GM21423 (cell line): Measurements from ENCODE around the gene FFAR4.

Experiments
- ATAC-seq: cut with Tn5 transposase; IDR thresholded peaks from one replicate; pipeline ENCODE4 v1.9.1; 2021; ENCODE audit warnings: mild to moderate bottlenecking, moderate library complexity; ENCODE audit not compliant: unreplicated experiment

Gene FFAR4

DNA sequence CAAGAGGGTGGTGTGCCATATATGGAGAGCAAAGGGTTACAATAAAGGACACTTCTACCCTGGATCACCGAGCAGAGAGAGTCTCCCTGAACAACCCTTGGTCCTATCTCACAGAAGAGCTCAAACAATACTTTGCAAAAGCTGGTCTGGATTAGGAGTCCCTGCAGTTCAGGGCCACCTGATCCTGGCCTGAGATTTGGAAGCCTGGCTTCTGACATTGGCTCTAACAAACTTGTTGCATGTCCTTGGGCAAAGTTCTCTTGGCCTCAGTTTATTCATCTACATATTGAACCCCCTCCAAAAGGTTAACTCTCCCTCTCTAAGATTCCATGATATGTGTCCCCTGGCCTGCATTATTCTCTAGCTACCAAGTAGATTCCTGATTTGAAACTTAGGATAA, 32.9 kb downstream of the FFAR4 start:
- no peak for ATAC-seq

DNA sequence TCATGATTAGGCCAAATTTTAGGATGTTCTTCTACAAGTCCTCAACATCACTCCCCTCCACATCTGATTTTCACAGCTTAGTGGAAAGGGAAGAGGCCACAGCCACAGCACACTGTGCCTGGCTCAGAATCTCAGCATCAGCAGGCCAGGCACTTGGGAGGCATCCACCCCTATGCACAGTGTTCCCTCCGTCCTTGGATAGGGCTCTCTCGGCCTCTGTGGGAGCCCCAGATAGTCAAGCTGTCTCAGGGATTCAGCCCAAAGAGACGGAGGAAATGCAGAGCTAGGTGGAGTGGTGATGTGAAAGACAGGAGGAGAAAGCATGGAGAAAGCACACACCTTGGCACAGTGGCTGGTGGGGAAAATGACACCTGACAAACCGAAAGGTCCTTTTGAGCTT, 33.3 kb downstream of the FFAR4 start:
- ATAC-seq: no peak

DNA sequence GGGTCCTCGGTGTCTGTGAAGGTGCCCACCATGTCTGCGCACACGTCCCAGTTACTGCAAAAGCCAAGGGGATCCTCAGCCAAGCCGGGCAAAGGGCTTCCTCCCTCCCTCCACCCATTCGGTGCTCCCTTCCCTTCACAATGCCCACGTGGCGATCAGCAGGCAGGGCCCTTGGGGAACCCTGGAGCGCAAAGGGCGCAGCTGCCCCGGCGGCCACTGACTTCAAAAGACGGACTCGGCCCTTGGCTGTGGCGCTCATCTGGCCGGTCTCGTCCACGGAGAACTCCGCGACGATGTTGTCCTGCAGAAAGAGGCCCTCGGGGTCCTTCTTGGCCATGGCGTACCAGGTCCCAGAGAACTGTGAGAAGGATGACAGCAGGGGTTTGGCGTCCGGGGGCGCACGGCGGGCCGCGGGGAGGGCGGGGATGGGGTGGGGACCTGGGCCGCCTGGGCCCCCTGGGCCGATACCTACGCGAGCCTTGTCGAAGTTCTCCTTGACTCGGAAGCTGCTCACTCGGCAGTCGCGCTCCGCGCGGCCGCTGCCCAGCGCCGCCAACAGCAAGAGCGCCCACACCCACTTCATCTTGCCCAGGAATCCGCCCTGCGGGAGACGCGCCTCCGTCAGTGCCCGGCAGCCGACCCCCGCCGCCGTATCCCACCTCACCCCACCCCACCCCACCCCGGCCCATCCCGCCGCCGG, 34.1 kb downstream of the FFAR4 start:
- ATAC-seq: no peak

DNA sequence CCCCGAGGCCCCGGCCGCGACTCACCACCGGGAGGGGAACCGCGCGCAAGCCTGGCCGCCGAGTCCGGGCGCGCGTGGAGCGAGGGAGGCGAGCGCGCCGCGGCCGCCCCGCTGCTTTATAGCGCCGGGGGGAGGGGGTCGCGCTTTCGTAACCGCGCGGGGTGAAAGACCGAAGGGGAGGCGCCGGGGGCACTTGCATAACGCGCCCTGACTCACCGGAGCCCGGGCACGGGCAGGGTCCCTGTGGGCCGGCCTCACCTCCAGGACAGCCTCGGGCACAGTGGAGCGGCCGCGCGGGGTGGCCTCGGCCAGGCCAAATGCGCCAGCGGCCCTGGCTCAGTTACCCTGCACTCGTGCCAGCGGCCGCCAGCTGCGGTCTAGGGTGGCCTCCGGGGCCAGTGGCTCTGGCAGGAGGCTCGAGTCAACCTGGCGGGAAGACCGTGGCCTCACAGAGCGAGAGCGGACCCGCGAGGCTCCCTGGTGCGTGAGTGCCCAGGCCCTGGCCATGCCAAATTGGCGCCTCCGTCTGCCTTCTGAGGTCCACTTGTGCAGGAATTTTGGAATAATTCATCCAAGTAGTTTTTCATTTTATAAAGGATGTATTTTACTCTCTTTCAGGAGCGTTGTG, 34.8 kb downstream of the FFAR4 start, which contains the start of gene RBP4:
Gene RBP4, minus strand, starts transcription at position 90 of the 628 bp plus-strand sequence. CDS start 207 bp downstream, outside the sequence.
- no peak for ATAC-seq

DNA sequence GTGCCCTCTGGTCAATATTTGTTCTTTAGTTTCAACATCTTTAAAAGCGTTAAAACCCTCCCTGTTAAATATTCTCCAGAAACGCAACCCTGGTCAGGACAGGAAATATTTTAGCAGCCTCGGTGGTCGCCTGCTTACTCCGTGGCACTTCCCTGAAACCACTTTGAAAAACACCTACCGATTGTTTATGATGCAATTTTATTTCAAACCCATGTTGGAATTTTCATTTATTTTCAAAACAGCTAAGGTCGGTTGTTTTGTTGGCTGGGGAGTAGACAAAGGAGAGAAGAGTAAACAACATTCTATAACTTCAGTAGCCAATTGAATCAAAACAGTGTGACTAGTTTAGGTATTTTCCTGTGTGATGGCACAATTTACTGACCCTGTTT, 35.3 kb downstream of the FFAR4 start:
- ATAC-seq: no peak

DNA sequence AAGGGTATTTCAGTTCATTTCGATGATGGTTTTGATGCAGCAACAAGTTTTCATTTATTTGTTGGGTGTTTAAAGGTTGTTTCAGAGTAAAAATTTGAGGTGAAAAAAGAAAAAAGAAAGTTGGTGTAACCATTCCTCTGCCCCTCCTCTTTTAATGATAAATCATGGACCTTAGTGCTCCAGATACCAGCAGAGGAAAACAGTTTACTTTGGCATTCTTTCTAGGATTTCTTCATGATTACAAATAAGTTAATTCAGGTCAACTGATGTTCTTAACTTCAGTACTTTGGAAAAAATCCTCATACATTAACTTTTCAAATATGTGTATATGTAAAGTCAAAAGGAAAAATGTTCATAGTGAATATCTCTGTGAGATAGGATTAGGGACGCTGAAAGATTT, 36.6 kb downstream of the FFAR4 start:
- no peak for ATAC-seq

DNA sequence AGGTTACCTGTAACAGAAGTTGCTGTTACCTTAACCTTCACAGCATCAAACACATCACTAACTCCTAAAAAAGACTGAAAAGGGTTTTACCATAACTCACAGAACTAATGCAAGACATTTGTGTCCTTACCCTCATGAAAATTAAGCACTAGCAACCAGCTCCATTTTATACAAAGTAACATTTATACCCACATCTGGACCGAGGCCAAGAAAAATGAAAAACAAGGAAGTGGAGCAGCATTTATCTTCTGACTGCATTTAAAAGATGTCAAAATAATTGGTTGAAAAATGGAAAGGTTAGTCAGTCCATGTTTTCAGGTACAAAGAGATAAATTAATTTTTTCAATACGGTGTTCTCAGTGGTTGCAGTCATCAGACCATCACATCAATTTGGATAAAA, 37.7 kb downstream of the FFAR4 start:
- no peak for ATAC-seq

DNA sequence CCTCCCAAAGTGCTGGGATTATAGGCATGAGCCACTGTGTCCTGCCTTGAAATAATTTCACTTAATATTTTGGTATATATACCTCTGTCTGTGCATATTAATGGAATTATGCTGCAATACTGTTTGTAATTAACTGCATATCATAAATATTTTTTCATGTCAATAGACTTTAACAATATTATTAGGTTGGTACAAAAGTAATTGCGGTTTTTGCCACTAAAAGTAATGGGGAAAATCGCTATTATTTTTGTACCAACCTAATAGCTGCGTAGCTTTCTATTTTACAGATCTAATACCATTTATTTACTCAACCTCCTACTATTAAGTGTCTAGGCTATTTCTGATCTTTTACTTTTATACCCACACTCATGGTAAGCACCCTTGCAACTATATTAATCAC, 42.0 kb downstream of the FFAR4 start:
- ATAC-seq: no peak

DNA sequence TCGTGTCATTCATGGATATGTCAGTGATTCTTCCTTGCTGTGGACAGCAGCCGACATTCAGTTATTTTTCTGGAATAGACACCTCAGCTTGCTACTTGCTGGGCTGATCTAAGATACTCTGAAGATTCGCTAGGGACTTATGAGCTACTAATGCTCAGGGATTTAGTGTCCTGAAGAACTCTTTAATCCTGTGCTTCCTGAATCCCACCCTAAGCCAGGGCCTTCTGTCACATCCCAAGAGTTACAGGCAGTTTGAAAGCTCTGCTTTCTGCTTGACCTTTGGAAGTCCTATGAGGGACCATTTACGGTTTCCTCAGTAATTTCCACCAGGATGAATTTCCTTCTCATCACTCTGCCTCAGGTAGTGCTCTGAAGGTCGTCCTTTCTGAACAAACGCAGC, 45.8 kb downstream of the FFAR4 start, which contains the start of gene PDE6C:
Gene PDE6C, plus strand, starts transcription at position 227 of the 400 bp plus-strand sequence. CDS start 189 bp downstream, outside the sequence.
- no peak for ATAC-seq

DNA sequence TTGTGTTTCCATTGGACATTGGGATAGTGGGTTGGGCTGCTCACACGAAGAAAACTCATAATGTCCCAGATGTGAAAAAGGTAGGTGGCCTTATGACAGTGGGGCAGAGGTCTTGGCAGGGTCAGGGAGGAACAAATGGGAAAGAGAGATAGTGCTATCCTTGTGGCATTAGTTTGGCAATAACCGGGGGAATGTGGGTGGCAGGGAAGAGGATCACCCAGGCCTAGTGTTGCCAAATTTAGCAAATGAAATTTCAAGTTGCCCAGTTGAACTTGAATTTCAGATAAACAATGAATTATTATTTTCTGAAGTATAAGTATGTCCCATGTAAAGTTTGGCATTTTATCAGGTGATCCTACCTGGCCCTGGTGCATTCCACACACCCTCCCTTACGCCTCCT, 46.7 kb downstream of the FFAR4 start:
- no peak for ATAC-seq

DNA sequence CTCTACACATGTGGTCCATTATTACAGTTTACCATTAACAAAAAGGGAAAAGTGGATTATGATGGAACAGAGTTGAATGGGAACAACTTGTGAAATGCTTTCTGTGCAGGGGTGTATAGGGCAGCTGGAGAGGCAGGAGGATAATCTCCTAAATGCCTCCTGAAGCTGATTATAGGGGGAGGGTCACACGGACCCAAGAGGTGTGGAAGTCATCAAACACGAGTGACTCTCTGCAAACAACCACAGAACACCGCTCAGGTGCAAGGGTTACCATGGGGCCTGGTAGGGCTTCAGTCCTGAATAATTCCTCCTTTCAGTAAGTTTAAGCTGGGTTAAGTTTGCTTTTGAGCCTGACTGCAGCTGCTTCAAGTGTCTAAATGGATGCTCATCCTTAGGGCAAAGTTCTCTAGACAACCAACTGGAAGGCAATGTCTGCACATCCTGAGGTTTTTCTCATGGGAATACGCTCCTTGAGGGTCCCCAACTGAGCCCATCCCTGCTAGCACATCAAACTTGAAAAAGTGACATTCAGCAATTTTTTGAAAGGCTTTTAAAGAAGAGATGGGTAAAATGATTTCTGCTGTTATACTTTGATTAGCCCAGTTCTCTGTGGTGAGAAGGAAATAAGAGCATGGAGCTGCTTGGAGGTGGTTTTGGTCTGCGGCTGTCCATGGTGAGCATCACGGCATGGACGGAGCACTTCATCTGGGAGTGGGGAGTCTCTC, 47.8 kb downstream of the FFAR4 start:
- no peak for ATAC-seq

DNA sequence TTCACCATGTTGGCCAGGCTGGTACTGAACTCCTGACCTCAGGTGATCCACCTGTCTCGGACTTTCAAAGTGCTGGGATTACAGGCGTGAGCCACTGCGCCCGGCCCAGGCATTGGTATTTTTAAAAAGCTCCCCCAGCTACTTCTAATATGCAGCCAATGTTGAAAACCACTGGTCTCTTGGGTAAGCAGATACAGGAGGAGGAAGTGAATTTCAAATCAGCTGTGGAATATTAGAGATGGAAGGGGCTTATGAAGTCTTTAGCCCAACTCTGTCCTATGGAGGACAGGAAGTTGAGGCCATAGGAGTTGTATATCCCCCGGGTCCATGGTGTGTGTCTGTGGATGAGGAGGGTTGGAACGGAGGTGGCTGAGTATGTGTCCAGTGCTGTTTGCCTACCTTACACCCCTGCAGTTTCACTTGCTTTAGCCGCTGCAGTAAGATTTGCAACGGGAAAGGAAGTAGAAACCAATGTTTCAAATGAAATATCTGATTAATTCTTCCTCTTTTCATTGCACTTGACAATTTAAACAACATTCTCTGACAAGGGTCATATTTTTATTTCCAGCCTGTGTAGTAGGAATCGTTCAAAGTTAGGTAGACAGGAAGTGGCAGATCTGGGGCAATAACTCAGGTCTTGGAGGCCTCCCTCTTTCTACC, 49.2 kb downstream of the FFAR4 start:
- ATAC-seq: no peak

DNA sequence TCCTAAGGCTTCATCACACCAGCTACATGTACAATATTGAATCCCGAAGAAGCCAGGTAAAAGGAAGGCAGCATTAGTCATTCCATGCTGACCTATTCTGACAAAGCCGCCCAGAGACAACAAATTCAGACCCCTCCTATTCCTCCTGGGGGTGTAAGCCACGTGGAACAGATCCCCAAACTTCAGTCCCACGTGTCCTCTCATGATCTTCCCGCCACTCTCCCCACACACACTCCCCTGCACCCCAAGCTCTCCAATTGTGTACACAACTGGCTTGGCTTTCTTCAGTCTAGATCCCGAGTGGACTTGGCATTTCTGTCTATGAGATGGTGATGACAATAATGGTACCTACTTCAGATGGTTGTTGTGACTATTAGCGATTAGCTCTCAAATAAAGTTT, 54.5 kb downstream of the FFAR4 start:
- ATAC-seq: no peak

DNA sequence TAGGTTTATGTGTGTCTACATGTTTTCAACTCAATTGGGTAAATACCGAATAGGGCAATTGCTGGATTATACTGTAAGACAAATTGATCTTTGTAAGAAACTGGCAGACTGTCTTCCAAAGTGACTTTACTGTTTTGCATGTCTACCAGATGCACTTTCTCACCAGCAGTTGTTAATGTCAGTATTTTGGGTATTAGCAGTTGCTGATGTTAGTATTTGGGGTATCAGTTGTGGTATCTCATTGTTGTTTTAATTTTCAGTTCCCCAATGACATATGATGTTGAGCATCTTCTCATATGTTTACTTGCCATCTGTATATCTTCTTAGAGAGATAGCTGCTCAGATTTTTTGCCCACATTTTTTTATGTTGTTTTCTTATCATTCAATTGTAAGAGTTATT, 56.5 kb downstream of the FFAR4 start:
- no peak for ATAC-seq

DNA sequence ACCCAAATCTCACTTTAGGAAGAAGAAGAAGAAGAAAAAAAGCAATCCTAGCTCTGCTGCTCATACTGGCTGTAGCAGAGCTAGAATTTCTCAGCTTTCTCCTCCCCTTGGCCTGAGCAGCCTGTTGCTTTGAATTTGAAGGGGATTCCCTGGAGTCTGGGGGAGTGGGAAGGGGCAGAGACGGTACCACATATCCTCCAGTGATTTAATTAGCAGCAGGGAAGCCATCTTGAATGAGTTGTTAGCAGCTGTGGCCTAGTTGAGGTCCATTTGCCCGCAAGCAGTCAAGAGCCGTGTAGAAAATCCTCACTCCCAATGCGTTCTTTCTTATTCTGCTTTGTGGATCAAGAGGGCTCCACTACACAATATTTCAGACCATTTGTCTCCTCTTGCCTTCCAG, 62.4 kb downstream of the FFAR4 start:
- no peak for ATAC-seq

DNA sequence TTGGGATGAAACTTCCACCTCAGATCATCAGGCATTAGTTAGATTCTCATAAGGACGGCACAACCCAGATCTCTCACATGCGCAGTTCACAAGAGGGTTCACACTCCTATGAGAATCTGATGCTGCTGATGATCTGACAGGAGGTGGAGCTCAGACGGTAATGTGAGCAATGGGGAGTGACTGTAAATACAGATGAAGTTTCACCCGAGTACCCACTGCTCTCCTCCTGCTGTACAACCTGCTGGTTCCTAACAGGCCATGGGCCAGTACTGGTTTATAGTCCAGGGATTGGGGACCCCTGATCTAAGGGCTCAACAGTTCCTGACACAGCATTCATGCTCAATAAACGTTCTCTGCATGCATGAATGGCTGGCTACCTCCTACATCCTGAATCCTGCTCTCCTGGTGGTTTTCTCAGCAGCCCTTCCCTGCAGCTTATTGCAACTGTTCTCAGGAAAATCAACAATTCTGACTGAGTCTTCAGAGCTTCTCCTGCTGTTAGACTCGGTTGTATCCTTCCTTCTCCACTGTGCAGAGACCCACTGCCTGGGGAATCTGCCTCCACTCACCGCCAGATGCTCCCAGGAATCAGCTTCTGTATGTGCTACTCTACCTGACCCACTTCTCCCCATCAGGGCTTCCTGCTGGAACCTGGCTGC, 63.3 kb downstream of the FFAR4 start:
- ATAC-seq: no peak

DNA sequence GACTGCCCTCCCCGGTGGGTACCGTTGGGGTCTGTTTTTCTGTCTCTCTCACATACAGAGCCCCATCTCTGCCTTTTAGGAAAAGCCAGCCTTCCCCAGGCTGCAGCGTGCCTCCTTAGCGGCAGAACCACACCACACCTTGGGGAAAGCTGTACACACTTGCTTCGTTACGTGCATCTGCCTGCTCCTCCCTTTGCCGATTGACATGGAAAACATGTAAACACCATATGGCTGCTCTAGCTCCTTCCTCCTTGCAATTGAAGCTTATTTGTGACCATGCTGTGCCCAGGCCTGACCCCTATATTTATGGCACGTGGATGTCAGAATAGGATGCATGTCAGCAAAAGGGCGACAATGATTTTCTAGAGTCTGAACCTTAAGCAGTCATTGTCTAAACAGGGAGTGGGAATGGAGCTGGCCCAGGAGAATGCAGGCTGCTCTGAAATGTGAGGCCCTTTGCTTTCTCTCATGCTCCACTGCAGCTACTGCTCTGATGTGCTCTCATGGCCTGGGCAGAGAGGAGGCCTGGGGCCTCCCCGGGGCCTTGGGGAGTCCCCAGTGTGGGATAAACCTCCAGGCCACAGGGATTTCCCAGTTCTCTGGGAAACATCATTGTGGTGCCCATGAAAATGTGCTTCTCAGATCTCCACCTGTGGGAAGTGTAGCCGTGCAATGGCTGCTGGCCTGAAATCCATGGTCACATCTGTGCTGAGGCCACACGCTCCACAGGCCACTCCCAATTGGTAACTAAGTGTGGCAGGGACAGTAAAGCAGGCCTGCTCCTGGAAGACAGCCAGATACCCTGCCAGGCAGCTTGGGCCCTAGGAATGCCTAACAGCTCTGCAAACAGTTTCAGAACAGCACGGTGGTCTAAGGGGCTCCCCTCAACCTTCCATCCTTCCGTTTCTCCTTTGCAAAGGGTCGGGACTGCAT, 64.4 kb downstream of the FFAR4 start:
- ATAC-seq: no peak
